ENCODE results near the gene DPH6. TPM values are rescaled to one million over a fixed set of nuclear protein-coding genes. Genes with fewer than 3 reads are reported as not detected.

The DPH6 gene
- total RNA-seq, 1 experiment from 2014 or later: 25.7 TPM

- intact Hi-C loops (cut with micrococcal nuclease; ENCODE audit: unreplicated experiment): no loop called here
- Histone ChIP-seq H3K4me3 (ENCODE audit: low read depth, low read length, poor library complexity, severe bottlenecking) (no peak overlapping the region), H3K4me1 (ENCODE audit: insufficient read depth, low read length, poor library complexity, severe bottlenecking) (no peaks in the 10 kb centered on the region), H3K9me3 (ENCODE audit: low read depth, low read length, poor library complexity, severe bottlenecking) (peaks cover 9% of the 10 kb centered on the region), H3K36me3 (ENCODE audit: insufficient read depth, low read length, poor library complexity, severe bottlenecking) (no peaks in the 10 kb centered on the region), H3K27ac (ENCODE audit: low read depth, low read length, poor library complexity, severe bottlenecking) (no peak overlapping the region), H3K27me3 (replicated peaks; ENCODE audit: insufficient read depth, low read depth, low read length, poor library complexity) (no peaks in the 10 kb centered on the region)
- POLR2A ChIA-PET (ENCODE audit: low non-redundant PET): no interaction called here
- BruUV-seq (replicated peaks): no TSS peak
- DNase-seq (ENCODE audit: low spot score): no peak
- CTCF ChIA-PET: no interaction called here
- no peak for TF ChIP-seq CTCF (conservative IDR thresholded peaks at IDR 0.05; ENCODE audit: low read depth, low read length)
- TF ChIP-seq EZH2 (IDR thresholded peaks at IDR 0.05; ENCODE audit: borderline replicate concordance, low read depth, low read length, poor library complexity, severe bottlenecking): no peak
Measured at GRCh38 chr15:35358824-35359223, 187.1 kb downstream of the DPH6 start.

GRCh38 chr15:35351059-35351458 is 194.9 kb downstream of the DPH6 start:
- BruUV-seq (replicated peaks): no TSS peak
- Histone ChIP-seq H3K27me3 (replicated peaks; ENCODE audit: insufficient read depth, low read depth, low read length, poor library complexity) (no peaks in the 10 kb centered on the region), H3K4me3 (ENCODE audit: low read depth, low read length, poor library complexity, severe bottlenecking) (no peak overlapping the region), H3K36me3 (ENCODE audit: insufficient read depth, low read length, poor library complexity, severe bottlenecking) (no peaks in the 10 kb centered on the region), H3K4me1 (ENCODE audit: insufficient read depth, low read length, poor library complexity, severe bottlenecking) (no peaks in the 10 kb centered on the region), H3K27ac (ENCODE audit: low read depth, low read length, poor library complexity, severe bottlenecking) (no peak overlapping the region), H3K9me3 (ENCODE audit: low read depth, low read length, poor library complexity, severe bottlenecking) (no peaks in the 10 kb centered on the region)
- intact Hi-C loops (cut with micrococcal nuclease; ENCODE audit: unreplicated experiment): no loop called here
- no peak for TF ChIP-seq EZH2 (IDR thresholded peaks at IDR 0.05; ENCODE audit: borderline replicate concordance, low read depth, low read length, poor library complexity, severe bottlenecking)
- ChIA-PET POLR2A (ENCODE audit: low non-redundant PET) (interaction anchor here (0.5 kb wide), 1 partner anchor 1285 kb away, joined by 4 read pairs; no protein-coding TSS in a partner anchor), CTCF (interaction anchor here (0.6 kb wide), 1 partner anchor 1783 kb away, joined by 3 read pairs; no protein-coding TSS in a partner anchor)
- no peak for DNase-seq (ENCODE audit: low spot score)

DNA sequence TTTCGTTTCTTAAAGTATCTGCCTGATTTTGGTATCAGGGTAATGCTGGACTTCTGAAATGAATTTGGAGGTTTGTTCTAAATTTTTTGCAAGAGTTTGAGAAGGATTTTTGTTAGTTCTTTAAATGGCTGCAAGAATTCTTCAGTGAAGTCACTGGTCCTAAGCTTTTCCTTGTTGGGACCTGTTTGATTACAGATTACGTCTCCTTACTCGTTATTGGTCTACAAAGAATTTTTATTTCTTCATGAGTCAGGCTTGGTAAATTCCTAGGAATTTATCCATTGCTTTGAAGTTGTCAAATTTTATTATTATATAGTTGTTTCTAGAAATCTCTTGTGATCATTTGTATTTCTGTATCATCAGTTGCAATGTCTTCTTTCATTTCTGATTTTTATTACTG is 196.0 kb downstream of the DPH6 start:
- intact Hi-C loops (cut with micrococcal nuclease; ENCODE audit: unreplicated experiment): no loop called here
- no TSS peak for BruUV-seq (replicated peaks)
- no peaks in the 10 kb centered on the region for H3K27me3 ChIP-seq (replicated peaks; ENCODE audit: insufficient read depth, low read depth, low read length, poor library complexity)
- no peak for DNase-seq (ENCODE audit: low spot score)
- CTCF ChIA-PET: no interaction called here
- H3K4me1 ChIP-seq (ENCODE audit: insufficient read depth, low read length, poor library complexity, severe bottlenecking): no peaks in the 10 kb centered on the region
- no peak overlapping the region for H3K4me3 ChIP-seq (ENCODE audit: low read depth, low read length, poor library complexity, severe bottlenecking)
- no peaks in the 10 kb centered on the region for H3K9me3 ChIP-seq (ENCODE audit: low read depth, low read length, poor library complexity, severe bottlenecking)
- TF ChIP-seq EZH2 (IDR thresholded peaks at IDR 0.05; ENCODE audit: borderline replicate concordance, low read depth, low read length, poor library complexity, severe bottlenecking) (no peak), CTCF (conservative IDR thresholded peaks at IDR 0.05; ENCODE audit: low read depth, low read length) (no peak)
- POLR2A ChIA-PET (ENCODE audit: low non-redundant PET): no interaction called here
- no peaks in the 10 kb centered on the region for H3K36me3 ChIP-seq (ENCODE audit: insufficient read depth, low read length, poor library complexity, severe bottlenecking)
- H3K27ac ChIP-seq (ENCODE audit: low read depth, low read length, poor library complexity, severe bottlenecking): no peak overlapping the region

DNA sequence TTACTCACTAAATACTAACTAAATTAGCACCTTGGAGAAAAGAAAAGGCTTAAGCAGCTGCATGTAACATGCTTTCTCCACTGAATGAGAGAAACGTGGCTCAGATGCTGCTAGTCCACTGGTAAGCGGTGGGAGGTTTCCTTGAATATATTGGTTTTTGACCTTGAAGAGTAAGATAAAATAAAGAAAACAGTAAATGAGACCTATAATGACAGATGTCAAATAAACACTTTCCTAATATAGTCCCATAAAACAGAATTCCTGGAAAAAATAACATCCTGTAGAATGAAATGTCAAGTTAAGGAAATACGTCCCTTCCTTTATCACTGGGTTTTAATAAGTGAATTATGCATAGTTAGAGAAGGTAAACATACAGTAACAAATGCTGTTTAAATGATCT is 215.0 kb downstream of the DPH6 start:
- CTCF ChIA-PET: no interaction called here
- no TSS peak for BruUV-seq (replicated peaks)

More for the DNA sequence above, 215.0 kb downstream of the DPH6 start:
- Histone ChIP-seq H3K36me3 (ENCODE audit: insufficient read depth, low read length, poor library complexity, severe bottlenecking) (no peaks in the 10 kb centered on the region), H3K9me3 (ENCODE audit: low read depth, low read length, poor library complexity, severe bottlenecking) (no peaks in the 10 kb centered on the region), H3K27ac (ENCODE audit: low read depth, low read length, poor library complexity, severe bottlenecking) (no peak overlapping the region), H3K4me1 (ENCODE audit: insufficient read depth, low read length, poor library complexity, severe bottlenecking) (no peaks in the 10 kb centered on the region), H3K27me3 (replicated peaks; ENCODE audit: insufficient read depth, low read depth, low read length, poor library complexity) (no peaks in the 10 kb centered on the region), H3K4me3 (ENCODE audit: low read depth, low read length, poor library complexity, severe bottlenecking) (no peak overlapping the region)
- intact Hi-C loops (cut with micrococcal nuclease; ENCODE audit: unreplicated experiment): no loop called here
- POLR2A ChIA-PET (ENCODE audit: low non-redundant PET): no interaction called here
- no peak for TF ChIP-seq EZH2 (IDR thresholded peaks at IDR 0.05; ENCODE audit: borderline replicate concordance, low read depth, low read length, poor library complexity, severe bottlenecking)
- no peak for TF ChIP-seq CTCF (conservative IDR thresholded peaks at IDR 0.05; ENCODE audit: low read depth, low read length)
- DNase-seq (ENCODE audit: low spot score): no peak

All from A673 (cell line).